Vagina (tissue), 2 donors: ENCODE results near the gene AK1. TPM values are rescaled to one million over a fixed set of nuclear protein-coding genes. Genes with fewer than 3 reads are reported as not detected.

Source experiments
- DNase-seq, 2 donors: peaks; one replicate each; pipeline ENCODE4 v3.0.0-alpha.2; 2017; ENCODE audit errors: extremely low spot score in 2 of 2
- H3K27ac ChIP-seq: fragments of 200-600 bp; sonication (generic); one replicate; pipeline ENCODE4 v1.5.1; 2019
- H3K27me3 ChIP-seq: fragments of 200-600 bp; sonication (generic); one replicate; pipeline ENCODE4 v1.5.1; 2019
- H3K36me3 ChIP-seq, 2 donors: fragments of 200-600 bp; sonication (generic); one replicate each; pipeline ENCODE4 v1.5.1; 2017 to 2019
- H3K4me1 ChIP-seq: fragments of 200-600 bp; sonication (generic); one replicate; pipeline ENCODE4 v1.5.1; 2019
- H3K4me3 ChIP-seq, 2 donors: fragments of 200-600 bp; sonication (generic); 1 replicate in 1 of 2; 2 replicates in 1 of 2; pipeline ENCODE4 v1.5.1; 2016 to 2019
- H3K9me3 ChIP-seq: fragments of 200-600 bp; sonication (generic); one replicate; pipeline ENCODE4 v1.5.1; 2019
- CTCF ChIP-seq, 3 experiments: fragments of 450-650 bp in 2 of 3; fragments of 200-600 bp in 1 of 3; sonication (generic) in 1 of 3; IDR thresholded peaks; one replicate each; pipeline ENCODE4 v1.5.1; 2017 to 2019; ENCODE audit warnings: antibody characterized with exemption in 3 of 3, mild to moderate bottlenecking in 2 of 3, moderate library complexity in 2 of 3
- POLR2A ChIP-seq, 2 donors: fragments of 450-650 bp; IDR thresholded peaks; one replicate each; pipeline ENCODE4 v1.6.1; 2017; ENCODE audit warnings: antibody characterized with exemption in 2 of 2, mild to moderate bottlenecking in 2 of 2, moderate library complexity in 2 of 2
- POLR2AphosphoS5 ChIP-seq, 2 donors: sonication (generic); formaldehyde crosslinking; IDR thresholded peaks; one replicate each; pipeline ENCODE4 v1.9.0; 2017; ENCODE audit warnings: antibody characterized with exemption in 2 of 2, mild to moderate bottlenecking in 2 of 2, low read depth in 1 of 2; ENCODE audit not compliant: insufficient read depth in 1 of 2
- intact Hi-C: fragments of 100-400 bp; cut with DNase I; formaldehyde crosslinking; loops from one replicate; pipeline ENCODE4 v1.15.1; 2023
- total RNA-seq: library from RNA; depleted of rRNA; stranded (reverse); fragments of >200 nt; gene quantifications from one replicate; pipeline ENCODE4 v1.2.3, GENCODE V29; 2016

Gene AK1
- total RNA-seq, 1 donor from 2014 or later, result 33.4 TPM

- H3K27ac ChIP-seq, result no peak overlapping the region
- no peak for TF ChIP-seq CTCF (IDR thresholded peaks at IDR 0.05)
- TF ChIP-seq POLR2A (IDR thresholded peaks at IDR 0.05), result no peak
- no peak for TF ChIP-seq POLR2AphosphoS5 (IDR thresholded peaks at IDR 0.05; ENCODE audit: insufficient read depth in 1 of 2, low read depth in 1 of 2)
Measured at GRCh38 chr9:127856094-127856728, 21.3 kb downstream of the AK1 start.

GRCh38 chr9:127855522-127855921 is 22.0 kb downstream of the AK1 start:
- Histone ChIP-seq H3K27ac (peak overlapping the region; percentile 88), H3K4me1 (peaks cover 56% of the 10 kb centered on the region), H3K27me3 (no peaks in the 10 kb centered on the region), H3K36me3 (no peaks in the 10 kb centered on the region), H3K9me3 (no peaks in the 10 kb centered on the region), H3K4me3 (no peak overlapping the region)
- no peak for TF ChIP-seq POLR2A (IDR thresholded peaks at IDR 0.05)
- DNase-seq, result no peak
- intact Hi-C loops, result no loop called here

More at GRCh38 chr9:127856094-127856728, 21.3 kb downstream of the AK1 start:
- H3K4me3 ChIP-seq, result no peak overlapping the region
- no peaks in the 10 kb centered on the region for H3K36me3 ChIP-seq
- peaks cover 54% of the 10 kb centered on the region for H3K4me1 ChIP-seq
- DNase-seq, result no peak
- no peaks in the 10 kb centered on the region for H3K27me3 ChIP-seq
- H3K9me3 ChIP-seq, result no peaks in the 10 kb centered on the region
- intact Hi-C loops, result no loop called here

GRCh38 chr9:127854960-127855359 is 22.5 kb downstream of the AK1 start:
- Histone ChIP-seq H3K27me3 (no peaks in the 10 kb centered on the region), H3K9me3 (no peaks in the 10 kb centered on the region), H3K4me1 (peaks cover 56% of the 10 kb centered on the region), H3K4me3 (peak overlapping the region; percentile 65 to 69), H3K36me3 (no peaks in the 10 kb centered on the region), H3K27ac (peak overlapping the region; percentile 88)
- no peak for TF ChIP-seq POLR2AphosphoS5 (IDR thresholded peaks at IDR 0.05; ENCODE audit: insufficient read depth in 1 of 2, low read depth in 1 of 2)
- TF ChIP-seq POLR2A (IDR thresholded peaks at IDR 0.05), result no peak
- no peak for TF ChIP-seq CTCF (IDR thresholded peaks at IDR 0.05)
- intact Hi-C loops, result no loop called here
- DNase-seq, result no peak

- TF ChIP-seq POLR2AphosphoS5 (IDR thresholded peaks at IDR 0.05; ENCODE audit: insufficient read depth in 1 of 2, low read depth in 1 of 2), result peak in 1 of 2 donors; percentile 69
- peak in 1 of 3 experiments; percentile 17 for TF ChIP-seq CTCF (IDR thresholded peaks at IDR 0.05)
- TF ChIP-seq POLR2A (IDR thresholded peaks at IDR 0.05), result no peak
- peak within 1 kb of the TSS; percentile 88 for H3K27ac ChIP-seq
- intact Hi-C loops, result no loop called here
- peak within 1 kb of the TSS; percentile 65 to 69 for H3K4me3 ChIP-seq
- no peak for DNase-seq
- H3K9me3 ChIP-seq, result no peaks in the 10 kb centered on the region
- no peaks in the 10 kb centered on the region for H3K27me3 ChIP-seq
- no peaks in the 10 kb centered on the region for H3K36me3 ChIP-seq
- peaks cover 56% of the 10 kb centered on the region for H3K4me1 ChIP-seq
Measured at GRCh38 chr9:127854184-127854806, 23.2 kb downstream of the AK1 start, which contains the start of gene ENG. Gene ENG (minus strand): TSS chr9:127854658. CDS start chr9:127854355, 303 bp downstream.

- Histone ChIP-seq H3K36me3 (no peaks in the 10 kb centered on the region), H3K9me3 (no peaks in the 10 kb centered on the region), H3K27ac (peak overlapping the region; percentile 88), H3K4me3 (peak overlapping the region; percentile 65 to 69), H3K4me1 (peaks cover 53% of the 10 kb centered on the region), H3K27me3 (no peaks in the 10 kb centered on the region)
- TF ChIP-seq POLR2A (IDR thresholded peaks at IDR 0.05) (no peak), POLR2AphosphoS5 (IDR thresholded peaks at IDR 0.05; ENCODE audit: insufficient read depth in 1 of 2, low read depth in 1 of 2) (no peak), CTCF (IDR thresholded peaks at IDR 0.05) (no peak)
- DNase-seq, result no peak
- intact Hi-C loops, result no loop called here
Measured at GRCh38 chr9:127853312-127854183, 23.9 kb downstream of the AK1 start.
